Coronary artery (tissue), 2 donors: ENCODE results near the gene ANKS1B.

Experiments
- DNase-seq: peaks from one replicate; pipeline ENCODE4 v3.0.0-alpha.2; 2017; ENCODE audit warnings: low spot score
- H3K27ac ChIP-seq, 2 donors: fragments of 200-600 bp; sonication (generic); one replicate each; pipeline ENCODE4 v1.5.1; 2016 to 2019
- H3K4me3 ChIP-seq: fragments of 200-600 bp; sonication (generic); 2 replicates; pipeline ENCODE4 v1.5.1; 2016; ENCODE audit warnings: mild to moderate bottlenecking, moderate library complexity
- CTCF ChIP-seq: fragments of 200-600 bp; sonication (generic); IDR thresholded peaks from one replicate; pipeline ENCODE4 v1.5.1; 2019; ENCODE audit warnings: antibody characterized with exemption

Gene ANKS1B

GRCh38 chr12:99201906-99202645 is 782.7 kb downstream of the ANKS1B start:
- TF ChIP-seq CTCF, result no peak
- DNase-seq, result no peak
- Histone ChIP-seq H3K4me3 (no peak overlapping the region), H3K27ac (no peak overlapping the region)

- H3K27ac ChIP-seq, result no peak overlapping the region
- DNase-seq, result no peak
- no peak for TF ChIP-seq CTCF
- H3K4me3 ChIP-seq, result no peak overlapping the region
Measured at GRCh38 chr12:99200711-99201384, 783.9 kb downstream of the ANKS1B start.

DNA sequence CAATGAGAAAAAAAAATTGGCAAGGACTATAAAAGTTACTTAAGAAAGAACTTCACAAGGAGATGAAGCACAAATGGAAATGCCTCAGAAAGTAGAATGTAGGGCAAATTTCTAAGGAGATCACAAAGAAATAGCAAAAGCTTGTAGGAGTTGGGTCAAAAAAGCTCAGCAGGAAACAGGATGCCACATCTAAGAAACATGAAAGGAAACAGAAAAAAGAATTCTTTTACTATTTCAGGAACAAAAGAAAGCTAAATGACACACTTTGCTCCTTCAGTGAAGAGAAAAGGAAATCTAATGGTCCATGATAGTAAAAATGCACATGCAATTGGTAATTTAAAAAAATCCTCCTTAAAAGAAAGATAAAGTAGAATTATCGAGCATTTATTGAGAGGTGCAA is 789.3 kb downstream of the ANKS1B start:
- no peak for DNase-seq
- TF ChIP-seq CTCF, result no peak
- Histone ChIP-seq H3K27ac (no peak overlapping the region), H3K4me3 (no peak overlapping the region)

DNA sequence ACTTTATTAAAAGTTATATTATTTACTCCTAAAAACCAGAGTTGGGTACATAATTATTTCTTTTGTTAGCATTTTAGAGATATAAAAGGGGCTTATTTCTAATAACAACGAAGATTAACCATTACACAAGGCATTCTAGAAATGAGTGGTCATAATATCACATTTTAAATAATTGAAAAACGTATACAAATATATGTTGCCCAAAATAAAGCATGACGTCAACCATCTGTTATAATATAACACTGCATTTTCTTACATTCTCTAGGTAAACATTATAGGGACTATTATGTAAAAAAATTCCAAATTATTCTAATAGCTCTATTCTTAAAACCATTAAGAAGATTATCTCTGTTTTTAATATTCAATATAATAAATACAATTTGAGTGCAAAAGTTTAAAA is 792.2 kb downstream of the ANKS1B start:
- no peak for TF ChIP-seq CTCF
- no peak overlapping the region for H3K27ac ChIP-seq
- DNase-seq, result no peak
- no peak overlapping the region for H3K4me3 ChIP-seq

DNA sequence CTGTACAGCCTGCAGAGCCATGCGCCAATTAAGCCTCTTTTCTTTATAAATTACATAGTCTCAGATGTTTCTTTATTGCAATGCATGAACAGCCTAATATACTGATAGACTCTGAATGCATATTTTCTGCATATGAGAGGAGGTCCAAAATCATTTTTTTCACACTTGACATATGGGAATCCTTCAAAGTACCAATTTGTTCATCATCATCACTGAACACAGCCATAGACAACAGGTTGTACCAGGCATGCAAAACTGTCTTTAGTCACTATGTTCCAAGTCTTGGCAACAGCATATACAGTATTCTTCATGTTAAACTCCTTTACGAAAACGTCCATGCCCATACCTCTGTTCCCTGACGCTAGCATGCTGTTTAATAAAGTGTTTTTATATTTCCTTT is 807.9 kb downstream of the ANKS1B start:
- no peak overlapping the region for H3K27ac ChIP-seq
- DNase-seq, result no peak
- no peak overlapping the region for H3K4me3 ChIP-seq
- no peak for TF ChIP-seq CTCF

GRCh38 chr12:99170461-99170860 is 814.3 kb downstream of the ANKS1B start:
- no peak for DNase-seq
- no peak for TF ChIP-seq CTCF
- no peak overlapping the region for H3K27ac ChIP-seq
- H3K4me3 ChIP-seq, result no peak overlapping the region

GRCh38 chr12:99170037-99170436 is 814.7 kb downstream of the ANKS1B start:
- no peak overlapping the region for H3K4me3 ChIP-seq
- TF ChIP-seq CTCF, result no peak
- DNase-seq, result no peak
- H3K27ac ChIP-seq, result no peak overlapping the region
